ENCODE measurements around the gene ANKS3. TPM values are rescaled to one million over a fixed set of nuclear protein-coding genes. Genes with fewer than 3 reads are reported as not detected.

ANKS3 gene
- total RNA-seq, 1 donor from 2014 or later, result 32.0 TPM

GRCh38 chr16:4695473-4696171 lies 38.4 kb downstream of the ANKS3 start:
- H3K27me3 Mint-ChIP-seq (ENCODE audit: low read depth), result peaks cover 3% of the 10 kb centered on the region

GRCh38 chr16:4694642-4695451 lies 39.2 kb downstream of the ANKS3 start:
- peaks cover 3% of the 10 kb centered on the region for H3K27me3 Mint-ChIP-seq (ENCODE audit: low read depth)
- DNase-seq (ENCODE audit: low read depth, low spot score), result no peak
- H3K4me1 Mint-ChIP-seq, result no peaks in the 10 kb centered on the region
- no peaks in the 10 kb centered on the region for H3K9me3 Mint-ChIP-seq
- H3K36me3 Mint-ChIP-seq (ENCODE audit: low read depth), result peaks cover 5% of the 10 kb centered on the region
- H3K27ac Mint-ChIP-seq (ENCODE audit: unreplicated experiment), result peak overlapping the region; percentile 67
- TF ChIP-seq CTCF (conservative IDR thresholded peaks at IDR 0.05), result no peak
- H3K4me3 Mint-ChIP-seq, result peak overlapping the region; percentile 88

More at GRCh38 chr16:4695473-4696171, 38.4 kb downstream of the ANKS3 start:
- peak overlapping the region; percentile 88 for H3K4me3 Mint-ChIP-seq
- no peaks in the 10 kb centered on the region for H3K4me1 Mint-ChIP-seq
- DNase-seq (ENCODE audit: low read depth, low spot score), result no peak
- no peak for TF ChIP-seq CTCF (conservative IDR thresholded peaks at IDR 0.05)
- H3K27ac Mint-ChIP-seq (ENCODE audit: unreplicated experiment), result peak overlapping the region; percentile 67
- no peaks in the 10 kb centered on the region for H3K9me3 Mint-ChIP-seq
- H3K36me3 Mint-ChIP-seq (ENCODE audit: low read depth), result peaks cover 6% of the 10 kb centered on the region

GRCh38 chr16:4693956-4694641 lies 40.0 kb downstream of the ANKS3 start:
- DNase-seq (ENCODE audit: low read depth, low spot score), result no peak
- no peaks in the 10 kb centered on the region for H3K9me3 Mint-ChIP-seq
- H3K36me3 Mint-ChIP-seq (ENCODE audit: low read depth), result no peaks in the 10 kb centered on the region
- H3K4me1 Mint-ChIP-seq, result no peaks in the 10 kb centered on the region
- TF ChIP-seq CTCF (conservative IDR thresholded peaks at IDR 0.05), result no peak
- H3K27me3 Mint-ChIP-seq (ENCODE audit: low read depth), result peaks cover 3% of the 10 kb centered on the region
- no peak overlapping the region for H3K27ac Mint-ChIP-seq (ENCODE audit: unreplicated experiment)
- H3K4me3 Mint-ChIP-seq, result peak overlapping the region; percentile 88

- Mint-ChIP-seq H3K4me3 (peak within 1 kb of the TSS; percentile 88), H3K4me1 (no peaks in the 10 kb centered on the region), H3K36me3 (ENCODE audit: low read depth) (no peaks in the 10 kb centered on the region), H3K27me3 (ENCODE audit: low read depth) (peaks cover 3% of the 10 kb centered on the region), H3K9me3 (no peaks in the 10 kb centered on the region), H3K27ac (ENCODE audit: unreplicated experiment) (peak within 1 kb of the TSS; percentile 93)
- peak; percentile 32 for TF ChIP-seq CTCF (conservative IDR thresholded peaks at IDR 0.05)
- DNase-seq (ENCODE audit: low read depth, low spot score), result peak; percentile 93
These were observed 40.6 kb downstream of the ANKS3 start, which contains the start of gene NUDT16L1 for GRCh38 chr16:4693296-4693955. Gene NUDT16L1 (plus strand): TSS chr16:4693562. CDS start chr16:4693727, 165 bp downstream.

All from neural crest cell (in vitro differentiated cells).